Left ventricle myocardium superior (tissue), 1 donor: Measurements from ENCODE around the gene DQX1. TPM values are rescaled to one million over a fixed set of nuclear protein-coding genes. Genes with fewer than 3 reads are reported as not detected.
A peak's percentile ranks its signal among the peaks of the same experiment; 100 is the strongest.

Source experiments
- ATAC-seq: fragments of 200-7000 bp; cut with Tn5 transposase; one replicate; pipeline ENCODE4 v1.9.1; 2020; ENCODE audit warnings: mild to moderate bottlenecking, moderate library complexity
- DNase-seq: peaks from one replicate; pipeline ENCODE4 v3.0.0-alpha.2; 2020
- intact Hi-C: fragments of 100-400 bp; cut with micrococcal nuclease; formaldehyde crosslinking; loops from one replicate; pipeline ENCODE4 v1.11.0; 2022
- total RNA-seq: library from RNA; stranded (reverse); fragmentation: NEBNext Ultra II Directional; extraction: Animal tissue kit (Norgen Biotek cat#: 25700); gene quantifications from one replicate; pipeline ENCODE4 v1.2.1, GENCODE V29; 2021
- donor health status: DM: no; HTN: yes; CAD: no; lungs with severe emphysema.

Gene DQX1
- total RNA-seq, 1 donor from 2014 or later = not detected

GRCh38 chr2:74535440-74535965 is 9.5 kb upstream of the DQX1 start:
- DNase-seq (no peak), ATAC-seq (no peak)
- intact Hi-C loops = no loop called here

- DNase-seq (no peak), ATAC-seq (no peak)
- intact Hi-C loops = no loop called here
Observed at GRCh38 chr2:74534411-74534810, 8.4 kb upstream of the DQX1 start.

GRCh38 chr2:74533464-74533863 is 7.4 kb upstream of the DQX1 start:
- intact Hi-C loops = no loop called here
- no peak for DNase-seq

GRCh38 chr2:74532222-74532621 is 6.2 kb upstream of the DQX1 start:
- intact Hi-C loops = no loop called here
- DNase-seq (no peak), ATAC-seq (no peak)

More at GRCh38 chr2:74533464-74533863, 7.4 kb upstream of the DQX1 start:
- ATAC-seq = no peak

GRCh38 chr2:74531666-74532065 is 5.6 kb upstream of the DQX1 start:
- ATAC-seq (no peak), DNase-seq (no peak)
- intact Hi-C loops = no loop called here

GRCh38 chr2:74530239-74531187 is 4.5 kb upstream of the DQX1 start:
- DNase-seq (peak; percentile 63), ATAC-seq (peak; percentile 41)
- intact Hi-C loops = no loop called here

GRCh38 chr2:74529357-74530238 is 3.6 kb upstream of the DQX1 start, which contains the start of the genes AUP1 and HTRA2:
Gene AUP1 (minus strand): TSS chr2:74529706. CDS start chr2:74529629, 77 bp downstream.
Gene HTRA2 (plus strand): TSS chr2:74529933. CDS start chr2:74530007, 74 bp downstream.
- peak; percentile 95 for ATAC-seq
- intact Hi-C loops = no loop called here
- DNase-seq = peak; percentile 99

GRCh38 chr2:74528600-74529356 is 2.7 kb upstream of the DQX1 start:
- DNase-seq = no peak

GRCh38 chr2:74527741-74528140 is 1.7 kb upstream of the DQX1 start:
- intact Hi-C loops = no loop called here
- DNase-seq (no peak), ATAC-seq (no peak)

More at GRCh38 chr2:74528600-74529356, 2.7 kb upstream of the DQX1 start:
- ATAC-seq = peak; percentile 4
- intact Hi-C loops = no loop called here

GRCh38 chr2:74526649-74527230 is 709 bp upstream of the DQX1 start:
- ATAC-seq (no peak), DNase-seq (no peak)
- intact Hi-C loops = no loop called here

- ATAC-seq = no peak
- no peak for DNase-seq
- intact Hi-C loops = no loop called here
Observed at GRCh38 chr2:74524955-74525716, 895 bp downstream of the DQX1 start.

GRCh38 chr2:74524005-74524404 is 2.0 kb downstream of the DQX1 start:
- ATAC-seq (no peak), DNase-seq (no peak)
- intact Hi-C loops = no loop called here

GRCh38 chr2:74522516-74522915 is 3.5 kb downstream of the DQX1 start:
- ATAC-seq = no peak
- no peak for DNase-seq
- intact Hi-C loops = no loop called here

- intact Hi-C loops = no loop called here
- ATAC-seq (no peak), DNase-seq (no peak)
Observed at GRCh38 chr2:74516650-74517049, 9.4 kb downstream of the DQX1 start.

- intact Hi-C loops = no loop called here
- ATAC-seq (peak; percentile 85), DNase-seq (peak; percentile 82)
Observed at GRCh38 chr2:74515981-74516633, 9.9 kb downstream of the DQX1 start.

GRCh38 chr2:74515271-74515980 is 10.6 kb downstream of the DQX1 start:
- ATAC-seq = no peak
- intact Hi-C loops = no loop called here
- DNase-seq = no peak
